ENCODE measurements around the gene SULT2B1.
"Not testable (repeated sequence)": the region's sequence is repeated elsewhere in the genome, so short reads cannot be mapped to it uniquely, and the experiment has no call there.

Gene SULT2B1

GRCh38 chr19:48530066-48530720 lies 21.8 kb upstream of the SULT2B1 start:
- no peak for DNase-seq

- no peak for DNase-seq
Observed at GRCh38 chr19:48530770-48531169, 21.2 kb upstream of the SULT2B1 start.

- DNase-seq: no peak
Observed at GRCh38 chr19:48533770-48534169, 18.2 kb upstream of the SULT2B1 start.

- DNase-seq: no peak
Observed at GRCh38 chr19:48537541-48537940, 14.4 kb upstream of the SULT2B1 start.

- not testable (repeated sequence) for DNase-seq
Observed at GRCh38 chr19:48538057-48538456, 13.9 kb upstream of the SULT2B1 start.

- no peak for DNase-seq
Observed at GRCh38 chr19:48539503-48540096, 12.4 kb upstream of the SULT2B1 start.

GRCh38 chr19:48540110-48540509 lies 11.9 kb upstream of the SULT2B1 start:
- no peak for DNase-seq

- no peak for DNase-seq
Observed at GRCh38 chr19:48541813-48542212, 10.2 kb upstream of the SULT2B1 start.

- DNase-seq: no peak
Observed at GRCh38 chr19:48543121-48543710, 8.8 kb upstream of the SULT2B1 start.

GRCh38 chr19:48544856-48545750 lies 6.9 kb upstream of the SULT2B1 start:
- DNase-seq: no peak

GRCh38 chr19:48547722-48548121 lies 4.2 kb upstream of the SULT2B1 start:
- no peak for DNase-seq

GRCh38 chr19:48548253-48548911 lies 3.6 kb upstream of the SULT2B1 start:
- no peak for DNase-seq

- DNase-seq: no peak
Observed at GRCh38 chr19:48549380-48549779, 2.6 kb upstream of the SULT2B1 start.

- DNase-seq: no peak
Observed at GRCh38 chr19:48552406-48553322, 692 bp downstream of the SULT2B1 start.

GRCh38 chr19:48553676-48554384 lies 1.9 kb downstream of the SULT2B1 start:
- DNase-seq: no peak

GRCh38 chr19:48554385-48555091 lies 2.6 kb downstream of the SULT2B1 start:
- DNase-seq: no peak

- no peak for DNase-seq
Observed at GRCh38 chr19:48556163-48556562, 4.2 kb downstream of the SULT2B1 start.

- DNase-seq: no peak
Observed at GRCh38 chr19:48556825-48557224, 4.9 kb downstream of the SULT2B1 start.

GRCh38 chr19:48558018-48558684 lies 6.2 kb downstream of the SULT2B1 start:
- no peak for DNase-seq

- DNase-seq: no peak
Observed at GRCh38 chr19:48560095-48560530, 8.1 kb downstream of the SULT2B1 start.

Data from stimulated activated CD4-positive, alpha-beta T cell treated with anti-CD3 and anti-CD28 coated beads, Interleukin-4, amount 100 ng/mL, for 1 hour (primary cell).